PC-9 (cell line): ENCODE measurements around the gene DDX55. TPM values are rescaled to one million over a fixed set of nuclear protein-coding genes. Genes with fewer than 3 reads are reported as not detected.
A peak's percentile ranks its signal among the peaks of the same experiment; 100 is the strongest.
"Not testable (repeated sequence)": the region's sequence is repeated elsewhere in the genome, so short reads cannot be mapped to it uniquely, and the experiment has no call there.

Experiments
- Bru-seq: library from RNA; stranded (reverse); fragments of 400-500 nt; gene quantifications from one replicate; lab custom pipeline; 2021; lab: Mats Ljungman, UMichigan
- BruChase-seq, 2 experiments: library from RNA; stranded (reverse); fragments of 400-500 nt; gene quantifications; one replicate each; lab custom pipeline; 2021; lab: Mats Ljungman, UMichigan
- BruUV-seq: library from RNA; stranded (reverse); fragments of 400-500 nt; replicated peaks from 2 replicates; lab custom pipeline; 2021; lab: Mats Ljungman, UMichigan
- CTCF ChIA-PET: fragments of 300-600 bp; sonication (Branson Sonifier 250); formaldehyde crosslinking; loops from one replicate; lab custom pipeline; 2022; ENCODE audit warnings: antibody characterized with exemption; lab: Charles Lee
- POLR2A ChIA-PET: fragments of 300-600 bp; sonication (Branson Sonifier 250); formaldehyde crosslinking; loops from one replicate; lab custom pipeline; 2022; ENCODE audit warnings: antibody characterized with exemption; ENCODE audit not compliant: unreplicated experiment; lab: Charles Lee
- DNase-seq, 2 experiments: peaks; one replicate each; pipeline versions ENCODE4 v3.0.0 to v3.0.0-alpha.2; 2015 to 2022; ENCODE audit warnings: mixed read lengths in 1 of 2
- H2AFZ ChIP-seq: fragments of 200-600 bp; sonication (generic); 2 replicates; pipeline ENCODE4 v1.8.1; 2017; ENCODE audit warnings: antibody characterized with exemption
- H3F3A ChIP-seq: fragments of 200-600 bp; sonication (generic); 2 replicates; pipeline ENCODE4 v1.8.1; 2017; ENCODE audit warnings: antibody characterized with exemption, mild to moderate bottlenecking, low read depth; ENCODE audit not compliant: insufficient read depth
- H3K27ac ChIP-seq: fragments of 200-600 bp; sonication (generic); 2 replicates; pipeline ENCODE4 v1.6.1; 2016; ENCODE audit warnings: mixed run types
- H3K27me3 ChIP-seq: fragments of 200-600 bp; sonication (generic); 2 replicates; pipeline ENCODE4 v1.6.1; 2016; ENCODE audit warnings: low read depth, mixed run types; ENCODE audit not compliant: insufficient read depth
- H3K36me3 ChIP-seq: fragments of 200-600 bp; sonication (generic); 2 replicates; pipeline ENCODE4 v1.6.1; 2016; ENCODE audit warnings: low read depth, mixed run types
- H3K4me1 ChIP-seq: fragments of 200-600 bp; sonication (generic); replicated peaks from 2 replicates; pipeline ENCODE4 v1.6.1; 2016; ENCODE audit warnings: mixed run types; ENCODE audit not compliant: insufficient read depth
- H3K4me2 ChIP-seq: fragments of 200-600 bp; sonication (generic); 2 replicates; pipeline ENCODE4 v1.6.1; 2017; ENCODE audit warnings: mixed run types
- H3K4me3 ChIP-seq: fragments of 200-600 bp; sonication (generic); 2 replicates; pipeline ENCODE4 v1.6.1; 2016; ENCODE audit warnings: mixed run types
- H3K79me2 ChIP-seq: fragments of 200-600 bp; sonication (generic); 2 replicates; pipeline ENCODE4 v1.6.1; 2017; ENCODE audit warnings: low read depth, mixed run types
- H3K9me2 ChIP-seq: fragments of 200-600 bp; sonication (generic); 2 replicates; pipeline ENCODE4 v1.8.1; 2017; ENCODE audit warnings: mild to moderate bottlenecking; ENCODE audit not compliant: insufficient read depth
- H3K9me3 ChIP-seq: fragments of 200-600 bp; sonication (generic); 2 replicates; pipeline ENCODE4 v1.8.1; 2016; ENCODE audit warnings: low read depth; ENCODE audit not compliant: insufficient read depth
- H4K20me1 ChIP-seq: fragments of 200-600 bp; sonication (generic); 2 replicates; pipeline ENCODE4 v1.8.1; 2017; ENCODE audit not compliant: insufficient read depth
- EZH2 ChIP-seq: fragments of 200-600 bp; sonication (generic); IDR thresholded peaks from 2 replicates; pipeline ENCODE4 v1.8.0; 2017; ENCODE audit warnings: antibody characterized with exemption, low read depth
- intact Hi-C: fragments of 100-400 bp; cut with micrococcal nuclease; formaldehyde crosslinking; loops from one replicate; pipeline ENCODE4 v1.10.0; 2022; ENCODE audit not compliant: unreplicated experiment
- long read RNA-seq: library from polyadenylated mRNA; stranded (forward); transcript quantifications from one replicate; pipeline ENCODE4 v2.0.0, GENCODE V29; 2022
- total RNA-seq: library from RNA; stranded (reverse); gene quantifications from 2 replicates; pipeline ENCODE4 v1.2.3, GENCODE V29; 2021
- TF ChIP-seq, protein P1 (sequence below): fragments of 200-600 bp; sonication (generic); conservative IDR thresholded peaks from 2 replicates; pipeline ENCODE4 v1.6.1; 2017; ENCODE audit warnings: mixed run types, antibody characterized with exemption, mild to moderate bottlenecking, moderate library complexity

Gene DDX55, protein sequence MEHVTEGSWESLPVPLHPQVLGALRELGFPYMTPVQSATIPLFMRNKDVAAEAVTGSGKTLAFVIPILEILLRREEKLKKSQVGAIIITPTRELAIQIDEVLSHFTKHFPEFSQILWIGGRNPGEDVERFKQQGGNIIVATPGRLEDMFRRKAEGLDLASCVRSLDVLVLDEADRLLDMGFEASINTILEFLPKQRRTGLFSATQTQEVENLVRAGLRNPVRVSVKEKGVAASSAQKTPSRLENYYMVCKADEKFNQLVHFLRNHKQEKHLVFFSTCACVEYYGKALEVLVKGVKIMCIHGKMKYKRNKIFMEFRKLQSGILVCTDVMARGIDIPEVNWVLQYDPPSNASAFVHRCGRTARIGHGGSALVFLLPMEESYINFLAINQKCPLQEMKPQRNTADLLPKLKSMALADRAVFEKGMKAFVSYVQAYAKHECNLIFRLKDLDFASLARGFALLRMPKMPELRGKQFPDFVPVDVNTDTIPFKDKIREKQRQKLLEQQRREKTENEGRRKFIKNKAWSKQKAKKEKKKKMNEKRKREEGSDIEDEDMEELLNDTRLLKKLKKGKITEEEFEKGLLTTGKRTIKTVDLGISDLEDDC
- total RNA-seq (17.5 and 19.5 TPM in 2 replicates), Bru-seq, nascent RNA (percentile 77 among the genes with signal in this experiment), BruChase-seq, experiment 1, labeled RNA remaining after a 2-hour chase (percentile 80 among the genes with signal in this experiment), BruChase-seq, experiment 2, labeled RNA remaining after a 6-hour chase (percentile 79 among the genes with signal in this experiment)
- long read RNA-seq, transcript DDX55-201 (14 exons, 2,654 nt) = major isoform, 20 of 38 reads
- long read RNA-seq, partial matches to known transcripts = 3 of 38 reads
- long read RNA-seq, other reads (novel, unspliced or antisense) = 15 of 38 reads

DNA sequence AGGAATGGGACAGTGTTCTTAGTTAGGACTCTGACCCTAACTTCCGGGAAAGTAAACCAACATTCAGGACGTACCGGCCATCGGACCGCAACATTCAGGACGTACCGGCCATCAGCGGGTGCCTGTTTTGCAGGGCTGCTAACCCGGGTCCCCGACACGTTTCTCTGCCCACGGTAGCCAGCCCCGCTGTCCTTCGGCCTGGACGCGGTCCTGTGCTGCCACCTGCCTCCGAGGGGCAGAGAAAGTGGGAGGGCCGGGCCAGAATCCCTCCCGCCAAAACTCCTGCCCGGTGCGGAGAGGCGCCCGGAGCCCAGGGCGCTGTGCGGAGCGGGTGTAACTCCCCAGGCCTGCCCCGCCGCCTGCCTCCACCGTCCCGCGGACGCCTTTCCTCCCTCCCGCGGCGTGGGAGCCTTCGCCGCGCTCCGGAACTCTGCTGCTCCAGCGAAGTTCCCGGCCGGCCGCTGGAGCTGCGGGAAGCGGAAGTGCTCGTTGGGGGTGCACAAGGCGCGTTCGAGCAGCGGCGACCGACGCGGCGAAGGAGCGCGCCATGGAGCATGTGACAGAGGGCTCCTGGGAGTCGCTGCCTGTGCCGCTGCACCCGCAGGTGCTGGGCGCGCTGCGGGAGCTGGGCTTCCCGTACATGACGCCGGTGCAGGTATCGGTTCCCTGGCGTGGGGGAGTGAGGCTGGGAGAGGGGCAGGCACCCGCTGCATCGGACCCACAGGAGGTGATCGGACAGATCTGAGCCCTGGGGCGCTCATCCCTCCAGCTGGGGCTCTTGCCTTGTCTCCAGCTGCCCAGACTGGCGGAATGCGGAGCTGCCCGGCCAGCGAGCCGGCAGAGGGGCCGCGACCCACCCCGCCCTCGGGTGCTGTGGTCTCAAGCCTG is at the start of gene DDX55:
DDX55 (plus strand) TSS at position 498 of the 888 bp plus-strand sequence; CDS start at position 548, 50 bp downstream.
- Histone ChIP-seq H3K36me3 (peaks cover 17% of the 10 kb centered on the region), H4K20me1 (peaks cover 4% of the 10 kb centered on the region; the same call in 1 of the 2 replicates), H3K9me3 (no peaks in the 10 kb centered on the region), H3K27ac (peak within 1 kb of the TSS; percentile 45), H3K27me3 (no peaks in the 10 kb centered on the region), H3K4me2 (peak within 1 kb of the TSS; percentile 93), H3F3A (peaks cover 30% of the 10 kb centered on the region), H3K4me3 (peak within 1 kb of the TSS; percentile 97), H3K9me2 (no peaks in the 10 kb centered on the region), H2AFZ (peak within 1 kb of the TSS; percentile 95), H3K4me1 (0 out of 2 replicates have a peak, but pooled peaks cover 5% of the 10 kb centered on the region), H3K79me2 (peaks cover 38% of the 10 kb centered on the region)
- ChIA-PET POLR2A (interaction anchor here (0.7 to 0.9 kb wide), 3 partner anchors 83 to 1213 kb away, joined by 4 to 13 read pairs (median 5); no protein-coding TSS in a partner anchor), CTCF (no interaction called here)
- intact Hi-C loops = loop anchor here (10.0 kb wide), 1 partner anchor 627 kb away; the partner anchor contains the start of gene OGFOD2
- TF ChIP-seq, protein P1, sequence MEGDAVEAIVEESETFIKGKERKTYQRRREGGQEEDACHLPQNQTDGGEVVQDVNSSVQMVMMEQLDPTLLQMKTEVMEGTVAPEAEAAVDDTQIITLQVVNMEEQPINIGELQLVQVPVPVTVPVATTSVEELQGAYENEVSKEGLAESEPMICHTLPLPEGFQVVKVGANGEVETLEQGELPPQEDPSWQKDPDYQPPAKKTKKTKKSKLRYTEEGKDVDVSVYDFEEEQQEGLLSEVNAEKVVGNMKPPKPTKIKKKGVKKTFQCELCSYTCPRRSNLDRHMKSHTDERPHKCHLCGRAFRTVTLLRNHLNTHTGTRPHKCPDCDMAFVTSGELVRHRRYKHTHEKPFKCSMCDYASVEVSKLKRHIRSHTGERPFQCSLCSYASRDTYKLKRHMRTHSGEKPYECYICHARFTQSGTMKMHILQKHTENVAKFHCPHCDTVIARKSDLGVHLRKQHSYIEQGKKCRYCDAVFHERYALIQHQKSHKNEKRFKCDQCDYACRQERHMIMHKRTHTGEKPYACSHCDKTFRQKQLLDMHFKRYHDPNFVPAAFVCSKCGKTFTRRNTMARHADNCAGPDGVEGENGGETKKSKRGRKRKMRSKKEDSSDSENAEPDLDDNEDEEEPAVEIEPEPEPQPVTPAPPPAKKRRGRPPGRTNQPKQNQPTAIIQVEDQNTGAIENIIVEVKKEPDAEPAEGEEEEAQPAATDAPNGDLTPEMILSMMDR = peak; percentile 61
- no peak for TF ChIP-seq EZH2
- no TSS peak for BruUV-seq
- peak; percentile 63 to 79 for DNase-seq

DNA sequence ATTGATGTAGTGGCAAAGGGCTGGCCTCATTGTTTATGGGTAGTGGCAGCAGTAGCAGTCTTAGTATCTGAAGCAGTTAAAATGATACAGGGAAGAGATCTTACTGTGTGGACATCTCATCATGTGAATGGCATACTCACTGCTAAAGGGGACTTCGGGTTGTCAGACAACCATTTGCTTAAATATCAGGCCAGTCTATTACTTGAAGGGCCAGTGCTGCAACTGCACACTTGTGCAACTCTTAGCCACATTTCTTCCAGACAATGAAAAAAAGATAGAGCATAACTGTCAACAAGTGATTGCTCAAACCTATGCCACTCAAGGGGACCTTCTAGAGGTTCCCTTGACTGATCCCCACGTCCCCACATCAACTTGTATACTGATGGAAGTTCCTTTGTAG is 47.8 kb upstream of the DDX55 start:
- H3K9me2 ChIP-seq, H3K9me3 ChIP-seq, H3K27ac ChIP-seq, H3K4me2 ChIP-seq, H2AFZ ChIP-seq, BruUV-seq, DNase-seq, H3F3A ChIP-seq, H3K36me3 ChIP-seq, H3K4me1 ChIP-seq, POLR2A ChIA-PET, H3K79me2 ChIP-seq, intact Hi-C loops, H3K4me3 ChIP-seq, H4K20me1 ChIP-seq: not testable (repeated sequence)
- H3K27me3 ChIP-seq = peaks cover 16% of the 10 kb centered on the region; the same call in 1 of the 2 replicates
- CTCF ChIA-PET = interaction anchor here (0.6 kb wide), 1 partner anchor 29 kb away, joined by 3 read pairs; no protein-coding TSS in a partner anchor

DNA sequence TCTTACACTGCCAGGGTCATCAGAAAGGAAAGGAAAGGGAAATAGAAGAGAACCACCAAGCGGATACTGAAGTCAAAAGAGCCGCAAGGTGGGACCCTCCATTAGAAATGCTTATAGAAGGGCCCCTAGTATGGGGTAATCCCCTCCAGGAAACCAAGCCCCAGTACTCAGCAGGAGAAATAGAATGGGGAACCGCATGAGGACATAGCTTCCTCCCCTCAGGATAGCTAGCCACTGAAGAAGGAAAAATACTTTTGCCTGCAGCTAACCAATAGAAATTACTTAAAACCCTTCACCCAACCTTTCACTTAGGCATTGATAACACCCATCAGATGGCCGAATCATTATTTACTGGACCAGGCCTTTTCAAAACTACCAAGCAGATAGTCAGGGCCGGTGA is 47.1 kb upstream of the DDX55 start:
- peaks cover 10% of the 10 kb centered on the region; the same call in 1 of the 2 replicates for H3K27me3 ChIP-seq
- POLR2A ChIA-PET, H4K20me1 ChIP-seq, intact Hi-C loops, H3F3A ChIP-seq, H3K27ac ChIP-seq, H3K9me2 ChIP-seq, DNase-seq, H3K36me3 ChIP-seq, H3K4me2 ChIP-seq, H2AFZ ChIP-seq, H3K4me3 ChIP-seq, H3K4me1 ChIP-seq, H3K79me2 ChIP-seq, BruUV-seq, H3K9me3 ChIP-seq: not testable (repeated sequence)
- CTCF ChIA-PET = interaction anchor here (0.6 kb wide), 1 partner anchor 24 kb away, joined by 3 read pairs; no protein-coding TSS in a partner anchor

DNA sequence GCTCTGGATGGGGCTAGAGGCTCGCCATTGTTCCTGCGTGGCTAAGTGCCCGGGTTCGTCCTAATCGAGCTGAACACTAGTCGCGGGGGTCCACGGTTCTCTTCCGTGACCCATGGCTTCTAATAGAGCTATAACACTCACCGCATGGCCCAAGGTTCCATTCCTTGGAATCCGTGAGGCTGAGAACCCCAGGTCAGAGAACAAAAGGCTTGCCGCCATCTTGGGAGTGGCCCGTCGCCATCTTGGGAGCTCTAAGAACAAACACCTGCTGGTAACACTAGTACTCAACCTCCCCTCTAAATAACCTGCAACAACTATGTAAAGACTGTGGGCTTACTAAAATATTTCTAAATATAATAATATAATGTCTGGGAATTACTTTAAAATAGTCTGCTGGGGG is 43.4 kb upstream of the DDX55 start:
- intact Hi-C loops, H3F3A ChIP-seq, H3K9me3 ChIP-seq, H4K20me1 ChIP-seq, DNase-seq, H3K79me2 ChIP-seq, H3K4me1 ChIP-seq, POLR2A ChIA-PET, H2AFZ ChIP-seq, BruUV-seq, H3K27me3 ChIP-seq, H3K9me2 ChIP-seq, H3K27ac ChIP-seq, H3K36me3 ChIP-seq, H3K4me2 ChIP-seq, H3K4me3 ChIP-seq: not testable (repeated sequence)
- CTCF ChIA-PET = interaction anchor here (0.6 kb wide), 1 partner anchor 193 kb away, joined by 9 read pairs; no protein-coding TSS in a partner anchor
